Endothelial cell of umbilical vein (primary cell): ENCODE measurements around the gene COASY.

Experiments used
- POLR2A ChIP-seq: IDR thresholded peaks from 2 replicates; pipeline ENCODE4 v1.6.1; 2012; ENCODE audit warnings: low read depth, mild to moderate bottlenecking, control low read depth, low read length
- TF ChIP-seq, protein P1 (sequence below), 2 donors: IDR thresholded peaks; 1 replicate in 1 of 2; 2 replicates in 1 of 2; pipeline ENCODE4 v1.5.1; 2011; ENCODE audit warnings: low read length in 2 of 2, mild to moderate bottlenecking in 2 of 2, moderate library complexity in 2 of 2, control low read depth in 1 of 2, inconsistent platforms in 1 of 2, low read depth in 1 of 2; ENCODE audit not compliant: insufficient read depth in 1 of 2; ENCODE audit errors: extremely low read depth in 1 of 2
- TF ChIP-seq, protein P2 (sequence below): IDR thresholded peaks from 2 replicates; pipeline ENCODE4 v1.6.1; 2011; ENCODE audit not compliant: insufficient read depth, insufficient read length

DNA sequence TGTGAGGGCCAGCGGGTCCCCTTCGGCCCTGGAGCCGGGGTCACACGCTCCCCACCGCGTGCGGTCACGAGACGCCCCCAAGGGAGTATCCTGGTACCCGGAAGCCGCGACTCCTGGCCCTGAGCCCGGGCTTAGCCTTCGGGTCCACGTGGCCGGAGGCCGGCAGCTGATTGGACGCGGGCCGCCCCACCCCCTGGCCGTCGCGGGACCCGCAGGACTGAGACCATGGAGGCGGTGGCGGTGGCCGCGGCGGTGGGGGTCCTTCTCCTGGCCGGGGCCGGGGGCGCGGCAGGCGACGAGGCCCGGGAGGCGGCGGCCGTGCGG, 25.9 kb upstream of the COASY start, which contains the start of gene NAGLU:
- TF ChIP-seq, protein P1, sequence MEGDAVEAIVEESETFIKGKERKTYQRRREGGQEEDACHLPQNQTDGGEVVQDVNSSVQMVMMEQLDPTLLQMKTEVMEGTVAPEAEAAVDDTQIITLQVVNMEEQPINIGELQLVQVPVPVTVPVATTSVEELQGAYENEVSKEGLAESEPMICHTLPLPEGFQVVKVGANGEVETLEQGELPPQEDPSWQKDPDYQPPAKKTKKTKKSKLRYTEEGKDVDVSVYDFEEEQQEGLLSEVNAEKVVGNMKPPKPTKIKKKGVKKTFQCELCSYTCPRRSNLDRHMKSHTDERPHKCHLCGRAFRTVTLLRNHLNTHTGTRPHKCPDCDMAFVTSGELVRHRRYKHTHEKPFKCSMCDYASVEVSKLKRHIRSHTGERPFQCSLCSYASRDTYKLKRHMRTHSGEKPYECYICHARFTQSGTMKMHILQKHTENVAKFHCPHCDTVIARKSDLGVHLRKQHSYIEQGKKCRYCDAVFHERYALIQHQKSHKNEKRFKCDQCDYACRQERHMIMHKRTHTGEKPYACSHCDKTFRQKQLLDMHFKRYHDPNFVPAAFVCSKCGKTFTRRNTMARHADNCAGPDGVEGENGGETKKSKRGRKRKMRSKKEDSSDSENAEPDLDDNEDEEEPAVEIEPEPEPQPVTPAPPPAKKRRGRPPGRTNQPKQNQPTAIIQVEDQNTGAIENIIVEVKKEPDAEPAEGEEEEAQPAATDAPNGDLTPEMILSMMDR (IDR thresholded peaks at IDR 0.05; ENCODE audit: extremely low read depth in 1 of 2, insufficient read depth in 1 of 2, low read depth in 1 of 2, low read length in 2 of 2), result no peak
- peak; percentile 64 for TF ChIP-seq POLR2A
- TF ChIP-seq, protein P2, sequence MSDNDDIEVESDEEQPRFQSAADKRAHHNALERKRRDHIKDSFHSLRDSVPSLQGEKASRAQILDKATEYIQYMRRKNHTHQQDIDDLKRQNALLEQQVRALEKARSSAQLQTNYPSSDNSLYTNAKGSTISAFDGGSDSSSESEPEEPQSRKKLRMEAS, result peak; percentile 93
